Measurements from ENCODE around the gene FANCI.

DNA sequence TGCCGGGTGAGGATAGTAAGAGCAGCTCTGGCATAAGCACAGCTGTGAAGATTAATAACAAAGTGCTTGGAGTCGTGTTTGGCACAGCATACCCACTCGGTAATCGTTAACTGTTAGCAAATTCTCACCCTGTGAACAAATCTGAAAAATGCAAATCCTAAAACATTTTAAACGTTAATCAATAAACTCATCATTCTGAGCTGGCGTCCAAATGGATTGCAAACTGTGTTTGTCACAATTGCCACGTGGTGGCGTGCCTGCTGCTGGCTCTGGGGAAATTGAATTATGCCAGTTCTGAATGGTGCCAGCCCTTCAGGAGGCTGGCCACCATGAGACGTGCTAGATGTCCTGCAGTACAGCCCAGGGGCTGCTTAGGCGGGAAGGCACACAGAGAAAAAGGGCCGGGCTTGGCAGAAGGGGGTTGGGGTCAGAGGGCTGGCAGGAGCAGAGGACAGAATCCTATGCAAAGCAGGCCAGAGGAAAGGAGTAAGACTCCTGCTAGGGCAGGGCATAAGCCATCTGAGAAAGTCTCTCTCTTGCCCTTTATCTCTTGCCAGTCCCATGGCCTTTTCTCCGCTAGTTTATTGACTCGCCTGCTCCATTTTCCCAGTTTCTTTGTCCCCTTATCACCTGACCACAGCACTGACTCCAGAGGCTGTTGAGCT is 113.0 kb downstream of the FANCI start:
- TF ChIP-seq, protein P1, sequence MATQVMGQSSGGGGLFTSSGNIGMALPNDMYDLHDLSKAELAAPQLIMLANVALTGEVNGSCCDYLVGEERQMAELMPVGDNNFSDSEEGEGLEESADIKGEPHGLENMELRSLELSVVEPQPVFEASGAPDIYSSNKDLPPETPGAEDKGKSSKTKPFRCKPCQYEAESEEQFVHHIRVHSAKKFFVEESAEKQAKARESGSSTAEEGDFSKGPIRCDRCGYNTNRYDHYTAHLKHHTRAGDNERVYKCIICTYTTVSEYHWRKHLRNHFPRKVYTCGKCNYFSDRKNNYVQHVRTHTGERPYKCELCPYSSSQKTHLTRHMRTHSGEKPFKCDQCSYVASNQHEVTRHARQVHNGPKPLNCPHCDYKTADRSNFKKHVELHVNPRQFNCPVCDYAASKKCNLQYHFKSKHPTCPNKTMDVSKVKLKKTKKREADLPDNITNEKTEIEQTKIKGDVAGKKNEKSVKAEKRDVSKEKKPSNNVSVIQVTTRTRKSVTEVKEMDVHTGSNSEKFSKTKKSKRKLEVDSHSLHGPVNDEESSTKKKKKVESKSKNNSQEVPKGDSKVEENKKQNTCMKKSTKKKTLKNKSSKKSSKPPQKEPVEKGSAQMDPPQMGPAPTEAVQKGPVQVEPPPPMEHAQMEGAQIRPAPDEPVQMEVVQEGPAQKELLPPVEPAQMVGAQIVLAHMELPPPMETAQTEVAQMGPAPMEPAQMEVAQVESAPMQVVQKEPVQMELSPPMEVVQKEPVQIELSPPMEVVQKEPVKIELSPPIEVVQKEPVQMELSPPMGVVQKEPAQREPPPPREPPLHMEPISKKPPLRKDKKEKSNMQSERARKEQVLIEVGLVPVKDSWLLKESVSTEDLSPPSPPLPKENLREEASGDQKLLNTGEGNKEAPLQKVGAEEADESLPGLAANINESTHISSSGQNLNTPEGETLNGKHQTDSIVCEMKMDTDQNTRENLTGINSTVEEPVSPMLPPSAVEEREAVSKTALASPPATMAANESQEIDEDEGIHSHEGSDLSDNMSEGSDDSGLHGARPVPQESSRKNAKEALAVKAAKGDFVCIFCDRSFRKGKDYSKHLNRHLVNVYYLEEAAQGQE (tag by site-specific recombination; IDR thresholded peaks at IDR 0.05) = no peak
- TF ChIP-seq, protein P2, sequence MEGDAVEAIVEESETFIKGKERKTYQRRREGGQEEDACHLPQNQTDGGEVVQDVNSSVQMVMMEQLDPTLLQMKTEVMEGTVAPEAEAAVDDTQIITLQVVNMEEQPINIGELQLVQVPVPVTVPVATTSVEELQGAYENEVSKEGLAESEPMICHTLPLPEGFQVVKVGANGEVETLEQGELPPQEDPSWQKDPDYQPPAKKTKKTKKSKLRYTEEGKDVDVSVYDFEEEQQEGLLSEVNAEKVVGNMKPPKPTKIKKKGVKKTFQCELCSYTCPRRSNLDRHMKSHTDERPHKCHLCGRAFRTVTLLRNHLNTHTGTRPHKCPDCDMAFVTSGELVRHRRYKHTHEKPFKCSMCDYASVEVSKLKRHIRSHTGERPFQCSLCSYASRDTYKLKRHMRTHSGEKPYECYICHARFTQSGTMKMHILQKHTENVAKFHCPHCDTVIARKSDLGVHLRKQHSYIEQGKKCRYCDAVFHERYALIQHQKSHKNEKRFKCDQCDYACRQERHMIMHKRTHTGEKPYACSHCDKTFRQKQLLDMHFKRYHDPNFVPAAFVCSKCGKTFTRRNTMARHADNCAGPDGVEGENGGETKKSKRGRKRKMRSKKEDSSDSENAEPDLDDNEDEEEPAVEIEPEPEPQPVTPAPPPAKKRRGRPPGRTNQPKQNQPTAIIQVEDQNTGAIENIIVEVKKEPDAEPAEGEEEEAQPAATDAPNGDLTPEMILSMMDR (tag by site-specific recombination; IDR thresholded peaks at IDR 0.05) = peak; percentile 40; the same call in 1 of the 2 replicates

Measured in HEK293 (cell line).